ENCODE results near the gene HK1.

- TF ChIP-seq CTCF (IDR thresholded peaks at IDR 0.05; ENCODE audit: low read length) (no peak), EZH2 (optimal IDR thresholded peaks at IDR 0.05; ENCODE audit: low read depth, low read length) (no peak)
Observed at GRCh38 chr10:69412232-69412790, 134.0 kb downstream of the HK1 start.

All from MM.1S (cell line).